HepG2 (cell line): Measurements from ENCODE around the gene SLC34A3. TPM values are rescaled to one million over a fixed set of nuclear protein-coding genes. Genes with fewer than 3 reads are reported as not detected.

Experiments
- FOXP1 ChIP-seq, 2 experiments: fragments of 450-650 bp in 1 of 2; IDR thresholded peaks; 2 replicates each; pipeline ENCODE4 v1.6.1; 2017 to 2018; ENCODE audit warnings: antibody characterized with exemption in 1 of 2
- KLF12 ChIP-seq: sonication (generic); formaldehyde crosslinking; IDR thresholded peaks from 2 replicates; pipeline ENCODE4 v1.4.0; 2020; ENCODE audit warnings: missing genetic modification reagents, borderline replicate concordance
- NR3C1 ChIP-seq: sonication (generic); formaldehyde crosslinking; IDR thresholded peaks from 2 replicates; pipeline ENCODE4 v1.4.0; 2020; ENCODE audit warnings: missing genetic modification reagents
- SMARCE1 ChIP-seq: fragments of 450-650 bp; IDR thresholded peaks from 2 replicates; pipeline ENCODE4 v1.6.1; 2017; ENCODE audit warnings: borderline replicate concordance
- TAF15 ChIP-seq: fragments of 200-400 bp; formaldehyde crosslinking; IDR thresholded peaks from one replicate; pipeline ENCODE4 v1.6.1; 2018; ENCODE audit warnings: mild to moderate bottlenecking, low read depth, low read length; ENCODE audit not compliant: poor library complexity, severe bottlenecking
- THAP8 ChIP-seq: sonication (generic); formaldehyde crosslinking; IDR thresholded peaks from 2 replicates; pipeline ENCODE4 v1.5.1; 2020; ENCODE audit warnings: missing genetic modification reagents, mild to moderate bottlenecking, borderline replicate concordance
- ZBTB1 ChIP-seq: sonication (generic); formaldehyde crosslinking; IDR thresholded peaks from 2 replicates; pipeline ENCODE4 v1.4.0; 2020; ENCODE audit warnings: missing genetic modification reagents, borderline replicate concordance
- ZBTB3 ChIP-seq: sonication (generic); formaldehyde crosslinking; IDR thresholded peaks from 2 replicates; pipeline ENCODE4 v1.4.0; 2020; ENCODE audit warnings: low read depth, mild to moderate bottlenecking, moderate library complexity, missing genetic modification reagents, borderline replicate concordance
- ZFP1 ChIP-seq: IDR thresholded peaks from 2 replicates; pipeline ENCODE4 v1.6.1; 2016
- ZMAT3 ChIP-seq: sonication (generic); formaldehyde crosslinking; conservative IDR thresholded peaks from 2 replicates; pipeline ENCODE4 v1.7.0; 2021; ENCODE audit warnings: missing genetic modification reagents
- ZNF256 ChIP-seq: sonication (generic); formaldehyde crosslinking; conservative IDR thresholded peaks from 2 replicates; pipeline ENCODE4 v1.4.0; 2020; ENCODE audit warnings: missing genetic modification reagents
- ZNF317 ChIP-seq: sonication (generic); formaldehyde crosslinking; IDR thresholded peaks from 2 replicates; pipeline ENCODE4 v1.5.0; 2020; ENCODE audit warnings: mild to moderate bottlenecking, missing genetic modification reagents
- ZNF326 ChIP-seq: sonication (generic); formaldehyde crosslinking; IDR thresholded peaks from 2 replicates; pipeline ENCODE4 v1.4.0; 2020; ENCODE audit warnings: missing genetic modification reagents, borderline replicate concordance
- ZNF570 ChIP-seq: sonication (generic); formaldehyde crosslinking; IDR thresholded peaks from 2 replicates; pipeline ENCODE4 v1.4.0; 2020; ENCODE audit warnings: mild to moderate bottlenecking, missing genetic modification reagents, borderline replicate concordance
- ZNF574 ChIP-seq: sonication (generic); formaldehyde crosslinking; IDR thresholded peaks from 2 replicates; pipeline ENCODE4 v1.4.0; 2020; ENCODE audit warnings: missing genetic modification reagents
- ZNF746 ChIP-seq: sonication (generic); formaldehyde crosslinking; IDR thresholded peaks from 2 replicates; pipeline ENCODE4 v1.8.0; 2022; ENCODE audit warnings: mild to moderate bottlenecking, missing genetic modification reagents
- ZNF784 ChIP-seq: sonication (generic); formaldehyde crosslinking; IDR thresholded peaks from 2 replicates; pipeline ENCODE4 v1.5.1; 2020; ENCODE audit warnings: missing genetic modification reagents, mild to moderate bottlenecking, borderline replicate concordance
- polyA plus RNA-seq, 8 experiments: library from polyadenylated mRNA; depleted of rRNA in 3 of 8; stranded (reverse) in 7 of 8; unstranded in 1 of 8; fragments of >200 nt; fragmentation: Illumina TruSeq in 4 of 8; extraction: Trizol in 4 of 8; gene quantifications; 2 replicates each; pipeline versions ENCODE4 v1.2.1 to v1.2.3, GENCODE V29; 2011 to 2016; ENCODE audit warnings: low read depth in 4 of 8, missing spikeins in 1 of 8, mixed read lengths in 1 of 8; ENCODE audit not compliant: insufficient read depth in 1 of 8
- total RNA-seq, 5 experiments: library from RNA; depleted of rRNA; stranded (reverse); fragments of >200 nt; fragmentation: Illumina TruSeq; extraction: Trizol; gene quantifications; 2 replicates each; pipeline ENCODE4 v1.2.3, GENCODE V29; 2016; ENCODE audit warnings: low read depth in 1 of 5
- TF ChIP-seq, protein P1 (sequence below): conservative IDR thresholded peaks from 2 replicates; pipeline ENCODE4 v1.6.1; 2018; ENCODE audit warnings: missing genetic modification reagents
- TF ChIP-seq, protein P2 (sequence below): sonication (generic); formaldehyde crosslinking; IDR thresholded peaks from 2 replicates; pipeline ENCODE4 v1.4.0; 2020; ENCODE audit warnings: mild to moderate bottlenecking, missing genetic modification reagents
- TF ChIP-seq, protein P3 (sequence below): sonication (generic); formaldehyde crosslinking; IDR thresholded peaks from 2 replicates; pipeline ENCODE4 v1.4.0; 2020; ENCODE audit warnings: missing genetic modification reagents

SLC34A3 gene
- total and polyA plus RNA-seq, 2 of the 13 experiments (the other 11 are each of a cell fraction or from before 2014, with no cell fraction given) = 0.07 to 1.0 TPM

- TF ChIP-seq KLF12 (CRISPR knock-in tag) (peak; percentile 52; the same call in 1 of the 2 replicates), ZNF317 (CRISPR knock-in tag) (no peak), ZNF256 (CRISPR knock-in tag) (no peak), TAF15 (peak; percentile 33), ZNF784 (CRISPR knock-in tag) (peak; percentile 80; the same call in 1 of the 2 replicates), NR3C1 (CRISPR knock-in tag) (no peak), THAP8 (CRISPR knock-in tag) (no peak), ZFP1 (peak; percentile 74), ZBTB3 (CRISPR knock-in tag) (no peak), ZNF570 (CRISPR knock-in tag) (no peak), ZMAT3 (CRISPR knock-in tag) (peak; percentile 95), ZBTB1 (CRISPR knock-in tag) (no peak), ZNF746 (no peak), SMARCE1 (no peak), FOXP1 (IDR thresholded peaks at IDR 0.05) (no peak), FOXP1 (CRISPR knock-in tag; IDR thresholded peaks at IDR 0.05) (0 out of 2 replicates have a peak, but pooled peaks have one; percentile 38), ZNF326 (CRISPR knock-in tag) (peak; percentile 70; the same call in 1 of the 2 replicates), ZNF574 (CRISPR knock-in tag) (peak; percentile 90)
- TF ChIP-seq, protein P1, sequence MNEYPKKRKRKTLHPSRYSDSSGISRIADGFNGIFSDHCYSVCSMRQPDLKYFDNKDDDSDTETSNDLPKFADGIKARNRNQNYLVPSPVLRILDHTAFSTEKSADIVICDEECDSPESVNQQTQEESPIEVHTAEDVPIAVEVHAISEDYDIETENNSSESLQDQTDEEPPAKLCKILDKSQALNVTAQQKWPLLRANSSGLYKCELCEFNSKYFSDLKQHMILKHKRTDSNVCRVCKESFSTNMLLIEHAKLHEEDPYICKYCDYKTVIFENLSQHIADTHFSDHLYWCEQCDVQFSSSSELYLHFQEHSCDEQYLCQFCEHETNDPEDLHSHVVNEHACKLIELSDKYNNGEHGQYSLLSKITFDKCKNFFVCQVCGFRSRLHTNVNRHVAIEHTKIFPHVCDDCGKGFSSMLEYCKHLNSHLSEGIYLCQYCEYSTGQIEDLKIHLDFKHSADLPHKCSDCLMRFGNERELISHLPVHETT (CRISPR knock-in tag) = peak; percentile 94
- TF ChIP-seq, protein P2, sequence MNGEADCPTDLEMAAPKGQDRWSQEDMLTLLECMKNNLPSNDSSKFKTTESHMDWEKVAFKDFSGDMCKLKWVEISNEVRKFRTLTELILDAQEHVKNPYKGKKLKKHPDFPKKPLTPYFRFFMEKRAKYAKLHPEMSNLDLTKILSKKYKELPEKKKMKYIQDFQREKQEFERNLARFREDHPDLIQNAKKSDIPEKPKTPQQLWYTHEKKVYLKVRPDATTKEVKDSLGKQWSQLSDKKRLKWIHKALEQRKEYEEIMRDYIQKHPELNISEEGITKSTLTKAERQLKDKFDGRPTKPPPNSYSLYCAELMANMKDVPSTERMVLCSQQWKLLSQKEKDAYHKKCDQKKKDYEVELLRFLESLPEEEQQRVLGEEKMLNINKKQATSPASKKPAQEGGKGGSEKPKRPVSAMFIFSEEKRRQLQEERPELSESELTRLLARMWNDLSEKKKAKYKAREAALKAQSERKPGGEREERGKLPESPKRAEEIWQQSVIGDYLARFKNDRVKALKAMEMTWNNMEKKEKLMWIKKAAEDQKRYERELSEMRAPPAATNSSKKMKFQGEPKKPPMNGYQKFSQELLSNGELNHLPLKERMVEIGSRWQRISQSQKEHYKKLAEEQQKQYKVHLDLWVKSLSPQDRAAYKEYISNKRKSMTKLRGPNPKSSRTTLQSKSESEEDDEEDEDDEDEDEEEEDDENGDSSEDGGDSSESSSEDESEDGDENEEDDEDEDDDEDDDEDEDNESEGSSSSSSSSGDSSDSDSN (CRISPR knock-in tag) = peak; percentile 92
- TF ChIP-seq, protein P3, sequence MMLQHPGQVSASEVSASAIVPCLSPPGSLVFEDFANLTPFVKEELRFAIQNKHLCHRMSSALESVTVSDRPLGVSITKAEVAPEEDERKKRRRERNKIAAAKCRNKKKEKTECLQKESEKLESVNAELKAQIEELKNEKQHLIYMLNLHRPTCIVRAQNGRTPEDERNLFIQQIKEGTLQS (CRISPR knock-in tag) = peak; percentile 50; the same call in 1 of the 2 replicates
These were observed 30.1 kb upstream of the SLC34A3 start, which contains the start of gene TPRN (continued) for GRCh38 chr9:137200311-137201204.
